Stimulated activated effector memory CD8-positive, alpha-beta T cell treated with anti-CD3 and anti-CD28 coated beads, Interleukin-12 subunit alpha, Interleukin-12 subunit beta, amount 100 ng/mL, for 72 hours (primary cell): ENCODE data around the gene FAM53C.
"Not testable (repeated sequence)": the region's sequence is repeated elsewhere in the genome, so short reads cannot be mapped to it uniquely, and the experiment has no call there.

ENCODE experiments used
- ATAC-seq: fragments of 150-1000 bp; cut with Tn5 transposase; 2 replicates; pipeline ENCODE4 v1.10.0; 2021
- DNase-seq, 2 donors: peaks; one replicate each; pipeline ENCODE4 v3.0.0; 2021 to 2022; ENCODE audit warnings: low spot score in 2 of 2
- H3K27ac Mint-ChIP-seq: one replicate; pipeline ENCODE4 v1.8.0; 2022; ENCODE audit warnings: mild to moderate bottlenecking, mixed read lengths
- H3K36me3 Mint-ChIP-seq: one replicate; pipeline ENCODE4 v1.8.0; 2022; ENCODE audit warnings: mild to moderate bottlenecking, mixed read lengths
- H3K4me1 Mint-ChIP-seq: one replicate; pipeline ENCODE4 v1.8.0; 2022; ENCODE audit warnings: mixed read lengths
- H3K4me3 Mint-ChIP-seq: one replicate; pipeline ENCODE4 v1.8.0; 2022; ENCODE audit warnings: mild to moderate bottlenecking, mixed read lengths
- H3K9me3 Mint-ChIP-seq: one replicate; pipeline ENCODE4 v1.8.0; 2022; ENCODE audit warnings: mixed read lengths

FAM53C gene

GRCh38 chr5:138364576-138364975 lies 26.5 kb downstream of the FAM53C start:
- Mint-ChIP-seq H3K9me3 (no peaks in the 10 kb centered on the region), H3K4me1 (peaks cover 53% of the 10 kb centered on the region), H3K4me3 (no peak overlapping the region), H3K36me3 (peaks cover 7% of the 10 kb centered on the region), H3K27ac (no peak overlapping the region)
- ATAC-seq: no peak
- DNase-seq: no peak

- H3K36me3 Mint-ChIP-seq: peaks cover 7% of the 10 kb centered on the region
- no peak overlapping the region for H3K27ac Mint-ChIP-seq
- ATAC-seq (no peak), DNase-seq (peak in 1 of 2 donors; percentile 26)
- no peak overlapping the region for H3K4me3 Mint-ChIP-seq
- H3K4me1 Mint-ChIP-seq: peaks cover 43% of the 10 kb centered on the region
- H3K9me3 Mint-ChIP-seq: no peaks in the 10 kb centered on the region
Observed at GRCh38 chr5:138366632-138367382, 28.7 kb downstream of the FAM53C start.

DNA sequence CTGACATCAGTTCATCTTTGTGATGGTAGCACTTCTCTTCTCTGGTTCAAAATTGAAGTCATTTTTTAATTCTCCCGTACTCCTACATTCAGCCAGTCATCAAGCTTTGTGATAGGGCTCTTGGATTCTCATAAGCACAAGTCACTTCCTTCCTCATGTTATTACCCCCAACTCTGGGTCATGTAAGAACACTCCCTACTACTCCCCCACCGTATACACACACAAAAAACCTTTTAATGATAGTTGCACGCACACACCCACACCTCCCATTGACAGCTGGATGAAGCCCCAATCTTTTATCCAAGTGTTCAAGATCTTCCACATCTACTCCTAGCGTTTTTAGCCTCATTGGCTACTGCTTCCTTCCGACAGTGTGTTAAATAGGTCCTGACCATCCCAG lies 31.2 kb downstream of the FAM53C start:
- Mint-ChIP-seq H3K4me1 (peaks cover 44% of the 10 kb centered on the region), H3K27ac (no peak overlapping the region), H3K36me3 (peaks cover 29% of the 10 kb centered on the region), H3K4me3 (no peak overlapping the region), H3K9me3 (no peaks in the 10 kb centered on the region)
- DNase-seq (peak in 1 of 2 donors; percentile 18), ATAC-seq (no peak)

DNA sequence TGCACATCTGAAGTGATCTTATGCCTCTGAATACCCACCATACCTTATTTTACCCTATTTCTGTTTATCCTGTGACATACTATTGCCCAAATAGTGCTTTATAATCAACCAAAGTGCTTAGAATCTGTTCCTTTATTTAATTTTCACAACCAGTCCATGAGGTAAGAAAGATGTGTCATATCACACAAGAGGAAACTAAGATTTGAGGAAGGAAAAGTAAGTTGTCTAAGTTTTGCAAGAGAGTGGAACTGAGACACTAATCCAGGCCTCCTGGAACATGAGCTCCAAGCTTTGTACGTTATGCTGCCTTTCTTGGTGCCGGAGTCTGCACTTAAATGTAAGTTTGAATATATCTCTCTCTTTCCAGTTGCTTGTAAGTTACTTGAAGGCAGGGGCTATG lies 31.6 kb downstream of the FAM53C start:
- ATAC-seq (no peak), DNase-seq (no peak)
- H3K4me3 Mint-ChIP-seq: no peak overlapping the region
- H3K27ac Mint-ChIP-seq: no peak overlapping the region
- H3K36me3 Mint-ChIP-seq: peaks cover 33% of the 10 kb centered on the region
- H3K9me3 Mint-ChIP-seq: no peaks in the 10 kb centered on the region
- H3K4me1 Mint-ChIP-seq: peaks cover 41% of the 10 kb centered on the region

DNA sequence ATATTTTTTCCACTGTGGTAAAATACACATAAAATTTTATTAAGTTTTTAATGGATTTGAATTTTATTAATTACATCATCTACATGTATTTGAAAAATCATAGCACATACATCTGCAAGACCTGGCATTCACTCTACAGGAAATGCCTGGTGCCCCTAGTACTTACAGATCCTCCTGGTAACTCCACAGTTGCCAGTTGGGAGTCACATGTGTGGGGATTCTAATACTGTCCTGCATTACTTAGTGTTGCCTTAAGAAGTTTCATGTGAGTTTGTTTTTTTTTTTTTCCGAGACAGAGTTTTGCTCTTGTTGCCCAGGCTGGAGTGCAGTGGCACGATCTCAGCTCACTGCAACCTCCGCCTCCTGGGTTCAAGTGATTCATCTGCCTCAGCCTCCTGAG lies 32.5 kb downstream of the FAM53C start:
- Mint-ChIP-seq H3K27ac (no peak overlapping the region), H3K4me3 (no peak overlapping the region), H3K9me3 (no peaks in the 10 kb centered on the region), H3K36me3 (peaks cover 42% of the 10 kb centered on the region), H3K4me1 (peaks cover 41% of the 10 kb centered on the region)
- no peak for ATAC-seq
- DNase-seq: peak in 1 of 2 donors; percentile 23

DNA sequence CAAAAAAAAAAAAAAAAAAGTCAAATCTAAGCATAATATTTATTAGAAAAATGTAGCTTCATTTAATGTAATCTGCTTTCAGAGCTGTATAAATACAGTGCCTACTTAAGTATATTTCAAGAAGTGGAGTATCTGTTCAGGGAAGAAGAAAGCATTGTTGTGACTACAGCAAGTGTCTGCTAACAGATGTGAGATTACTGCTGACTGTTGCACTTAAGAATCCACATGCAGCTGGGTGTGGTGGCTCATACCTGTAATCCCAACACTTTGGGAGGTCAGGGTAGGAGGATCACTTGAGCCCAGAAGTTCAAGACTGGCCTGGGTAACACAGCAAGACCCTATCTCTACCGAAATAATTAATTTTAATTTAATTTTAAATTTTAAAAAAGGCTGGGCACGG lies 33.4 kb downstream of the FAM53C start:
- DNase-seq: no peak
- no peak overlapping the region for H3K27ac Mint-ChIP-seq
- ATAC-seq: no peak
- H3K4me3 Mint-ChIP-seq: no peak overlapping the region
- H3K9me3 Mint-ChIP-seq: no peaks in the 10 kb centered on the region
- H3K4me1 Mint-ChIP-seq: peaks cover 35% of the 10 kb centered on the region
- peaks cover 45% of the 10 kb centered on the region for H3K36me3 Mint-ChIP-seq

GRCh38 chr5:138372225-138372624 lies 34.2 kb downstream of the FAM53C start:
- no peaks in the 10 kb centered on the region for H3K9me3 Mint-ChIP-seq
- no peak overlapping the region for H3K4me3 Mint-ChIP-seq
- H3K27ac Mint-ChIP-seq: no peak overlapping the region
- DNase-seq (no peak), ATAC-seq (peak; percentile 82)
- peaks cover 52% of the 10 kb centered on the region for H3K36me3 Mint-ChIP-seq
- H3K4me1 Mint-ChIP-seq: peaks cover 29% of the 10 kb centered on the region

GRCh38 chr5:138372653-138373052 lies 34.6 kb downstream of the FAM53C start:
- H3K27ac Mint-ChIP-seq: no peak overlapping the region
- no peaks in the 10 kb centered on the region for H3K9me3 Mint-ChIP-seq
- H3K36me3 Mint-ChIP-seq: peaks cover 56% of the 10 kb centered on the region
- DNase-seq (no peak), ATAC-seq (no peak)
- no peak overlapping the region for H3K4me3 Mint-ChIP-seq
- peaks cover 29% of the 10 kb centered on the region for H3K4me1 Mint-ChIP-seq

GRCh38 chr5:138382347-138382746 lies 44.3 kb downstream of the FAM53C start:
- no peak for DNase-seq
- H3K36me3 Mint-ChIP-seq: peaks cover 97% of the 10 kb centered on the region
- H3K27ac Mint-ChIP-seq: no peak overlapping the region
- H3K4me3 Mint-ChIP-seq: no peak overlapping the region
- no peak for ATAC-seq
- H3K9me3 Mint-ChIP-seq: no peaks in the 10 kb centered on the region
- peaks cover 7% of the 10 kb centered on the region for H3K4me1 Mint-ChIP-seq

- Mint-ChIP-seq H3K9me3 (no peaks in the 10 kb centered on the region), H3K4me3 (no peak overlapping the region), H3K27ac (peak overlapping the region; percentile 57), H3K4me1 (peaks cover 7% of the 10 kb centered on the region), H3K36me3 (peaks cover 88% of the 10 kb centered on the region)
- DNase-seq: no peak
- no peak for ATAC-seq
Observed at GRCh38 chr5:138385660-138386059, 47.6 kb downstream of the FAM53C start.

DNA sequence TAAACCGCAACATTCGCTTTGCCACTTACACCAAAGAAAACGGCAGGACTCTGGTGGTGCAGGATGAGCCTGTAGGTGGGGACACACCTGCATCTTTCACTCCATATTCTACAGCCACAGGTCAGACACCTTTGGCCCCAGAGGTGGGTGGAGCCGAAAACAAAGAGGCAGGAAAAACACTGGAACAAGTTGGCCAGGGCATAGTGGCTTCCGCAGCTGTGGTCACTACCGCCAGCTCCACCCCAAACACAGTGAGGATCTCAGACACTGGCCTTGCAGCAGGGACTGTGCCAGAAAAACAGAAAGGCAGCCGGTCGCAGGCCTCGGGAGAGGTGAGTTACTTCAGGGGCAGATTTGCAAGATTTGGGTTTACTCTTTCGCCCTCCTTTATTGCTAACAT lies 48.2 kb downstream of the FAM53C start:
- Mint-ChIP-seq H3K4me3 (no peak overlapping the region), H3K36me3 (peaks cover 88% of the 10 kb centered on the region), H3K4me1 (peaks cover 7% of the 10 kb centered on the region), H3K9me3 (no peaks in the 10 kb centered on the region), H3K27ac (peak overlapping the region; percentile 57)
- DNase-seq: peak in 1 of 2 donors; percentile 42
- ATAC-seq: no peak

GRCh38 chr5:138389332-138389731 lies 51.3 kb downstream of the FAM53C start:
- Mint-ChIP-seq H3K36me3 (peaks cover 82% of the 10 kb centered on the region), H3K4me1 (peaks cover 7% of the 10 kb centered on the region), H3K27ac (peak overlapping the region; percentile 50), H3K9me3 (no peaks in the 10 kb centered on the region), H3K4me3 (no peak overlapping the region)
- ATAC-seq: no peak
- DNase-seq: no peak

DNA sequence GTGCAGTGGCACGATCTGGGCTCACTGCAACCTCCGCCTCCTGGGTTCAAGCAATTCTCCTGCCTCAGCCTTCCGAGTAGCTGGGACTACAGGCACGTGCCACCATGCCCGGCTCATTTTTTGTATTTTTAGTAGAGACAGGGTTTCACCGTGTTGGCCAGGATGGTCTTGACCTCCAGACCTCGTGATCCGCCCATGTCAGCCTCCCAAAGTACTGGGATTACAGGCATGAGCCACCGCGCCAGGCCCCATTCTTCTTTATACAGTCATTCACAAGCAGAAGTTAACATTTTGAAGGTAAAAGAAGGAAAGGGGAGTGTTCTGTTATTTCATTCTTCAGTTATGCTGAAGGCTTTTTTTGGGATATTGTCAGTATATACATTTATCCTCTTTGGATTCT lies 51.8 kb downstream of the FAM53C start:
- H3K4me1 Mint-ChIP-seq, DNase-seq, H3K9me3 Mint-ChIP-seq, H3K4me3 Mint-ChIP-seq, ATAC-seq: not testable (repeated sequence)
- peak overlapping the region; percentile 50 for H3K27ac Mint-ChIP-seq
- peaks cover 82% of the 10 kb centered on the region for H3K36me3 Mint-ChIP-seq

DNA sequence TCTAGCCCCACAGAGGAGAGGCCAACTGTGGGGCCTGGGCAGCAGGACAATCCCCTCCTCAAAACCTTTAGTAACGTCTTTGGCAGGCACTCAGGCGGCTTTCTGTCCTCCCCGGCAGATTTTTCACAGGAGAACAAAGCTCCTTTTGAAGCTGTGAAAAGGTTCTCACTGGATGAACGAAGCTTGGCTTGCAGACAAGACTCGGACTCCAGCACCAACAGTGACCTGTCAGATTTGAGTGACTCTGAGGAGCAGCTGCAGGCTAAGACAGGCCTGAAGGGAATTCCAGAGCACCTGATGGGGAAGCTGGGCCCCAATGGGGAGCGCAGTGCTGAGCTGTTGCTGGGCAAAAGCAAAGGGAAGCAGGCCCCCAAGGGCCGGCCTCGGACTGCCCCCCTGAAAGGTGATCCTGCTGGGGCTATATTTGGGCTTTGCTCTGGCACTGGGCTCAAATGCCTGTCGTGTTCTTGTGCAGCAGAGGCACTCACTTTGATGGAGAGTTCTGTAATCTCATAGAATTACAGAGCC lies 53.9 kb downstream of the FAM53C start:
- Mint-ChIP-seq H3K27ac (no peak overlapping the region), H3K4me1 (no peaks in the 10 kb centered on the region), H3K9me3 (no peaks in the 10 kb centered on the region), H3K36me3 (peaks cover 82% of the 10 kb centered on the region), H3K4me3 (no peak overlapping the region)
- no peak for DNase-seq
- ATAC-seq: no peak
